SK-N-SH (cell line): ENCODE measurements around the gene MSX1. TPM values are rescaled to one million over a fixed set of nuclear protein-coding genes. Genes with fewer than 3 reads are reported as not detected.
A peak's percentile ranks its signal among the peaks of the same experiment; 100 is the strongest.

Experiments
- CTCF ChIA-PET: fragments of 300-600, 350-600 bp; formaldehyde crosslinking; extraction: SDS; loops from one replicate; lab custom pipeline; 2021; lab: Yijun Ruan, JAX
- POLR2A ChIA-PET: fragments of 350-600 bp; sonication (Branson Sonifier 250); formaldehyde crosslinking; extraction: SDS; loops from one replicate; lab custom pipeline; 2020; ENCODE audit warnings: antibody characterized with exemption, inconsistent platforms; lab: Yijun Ruan, JAX
- DNase-seq: peaks from one replicate; pipeline ENCODE4 v3.0.0; 2012
- H2AFZ ChIP-seq: fragments of 200-600 bp; sonication (generic); 2 replicates; pipeline ENCODE4 v1.8.1; 2016; ENCODE audit warnings: antibody characterized with exemption, mild to moderate bottlenecking, low read depth
- H3F3A ChIP-seq: fragments of 200-600 bp; sonication (generic); replicated peaks from 2 replicates; pipeline ENCODE3; 2016; ENCODE audit warnings: antibody characterized with exemption, mild to moderate bottlenecking; ENCODE audit not compliant: insufficient read depth
- H3K27ac ChIP-seq, 2 experiments: fragments of 200-500 bp in 1 of 2; fragments of 200-600 bp in 1 of 2; sonication (Bioruptor generic) in 1 of 2; sonication (generic), shearing (Covaris generic) in 1 of 2; 2 replicates each; pipeline versions ENCODE4 v1.5.1 to v1.6.1; 2014 to 2016; ENCODE audit warnings: low read depth in 2 of 2, inconsistent platforms in 1 of 2, low read length in 1 of 2, mild to moderate bottlenecking in 1 of 2, mixed read lengths in 1 of 2
- H3K27me3 ChIP-seq: fragments of 200-600 bp; sonication (generic), shearing (Covaris generic); 2 replicates; pipeline ENCODE4 v1.6.1; 2016; ENCODE audit warnings: mixed run types; ENCODE audit not compliant: insufficient read depth
- H3K36me3 ChIP-seq, 2 experiments: fragments of 200-500 bp in 1 of 2; fragments of 200-600 bp in 1 of 2; sonication (Bioruptor generic) in 1 of 2; sonication (generic) in 1 of 2; replicated peaks in 1 of 2; 2 replicates each; pipeline versions ENCODE3 to v1.5.1; 2014 to 2016; ENCODE audit warnings: low read length in 1 of 2, mild to moderate bottlenecking in 1 of 2; ENCODE audit not compliant: insufficient read depth in 2 of 2, control insufficient read depth in 1 of 2
- H3K4me1 ChIP-seq, 2 experiments: fragments of 200-500 bp in 1 of 2; fragments of 200-600 bp in 1 of 2; sonication (Bioruptor generic) in 1 of 2; sonication (generic), shearing (Covaris generic) in 1 of 2; 2 replicates each; pipeline versions ENCODE4 v1.5.1 to v1.6.1; 2014 to 2016; ENCODE audit warnings: low read depth in 1 of 2, low read length in 1 of 2, mixed run types in 1 of 2; ENCODE audit not compliant: insufficient read depth in 2 of 2, control insufficient read depth in 1 of 2
- H3K4me2 ChIP-seq: fragments of 200-600 bp; sonication (generic), shearing (Covaris generic); 2 replicates; pipeline ENCODE4 v1.6.1; 2017; ENCODE audit warnings: mixed run types
- H3K4me3 ChIP-seq, 2 experiments: fragments of 200-500 bp in 1 of 2; fragments of 200-600 bp in 1 of 2; sonication (Bioruptor generic) in 1 of 2; sonication (generic), shearing (Covaris generic) in 1 of 2; 2 replicates each; pipeline versions ENCODE4 v1.5.1 to v1.8.1; 2014 to 2016; ENCODE audit warnings: low read depth in 2 of 2, inconsistent platforms in 1 of 2, low read length in 1 of 2, mild to moderate bottlenecking in 1 of 2, mixed read lengths in 1 of 2, moderate library complexity in 1 of 2
- H3K79me2 ChIP-seq: fragments of 200-600 bp; sonication (generic); 2 replicates; pipeline ENCODE4 v1.8.1; 2017; ENCODE audit warnings: mild to moderate bottlenecking; ENCODE audit not compliant: insufficient read depth
- H3K9ac ChIP-seq: fragments of 200-600 bp; sonication (generic); 2 replicates; pipeline ENCODE4 v1.6.1; 2017; ENCODE audit warnings: mixed run types
- H3K9me2 ChIP-seq: fragments of 200-600 bp; sonication (generic); 2 replicates; pipeline ENCODE4 v1.6.1; 2017; ENCODE audit warnings: mixed run types
- H3K9me3 ChIP-seq: fragments of 200-600 bp; sonication (generic); 2 replicates; pipeline ENCODE4 v1.6.1; 2017; ENCODE audit warnings: mixed run types, mild to moderate bottlenecking, moderate library complexity
- H4K20me1 ChIP-seq: fragments of 200-600 bp; sonication (generic); 2 replicates; pipeline ENCODE4 v1.6.1; 2017; ENCODE audit warnings: mild to moderate bottlenecking, mixed run types; ENCODE audit not compliant: insufficient read depth
- EP300 ChIP-seq, 2 experiments: IDR thresholded peaks; 2 replicates each; pipeline versions ENCODE4 v1.4.0 to v1.6.1; 2012; ENCODE audit warnings: borderline replicate concordance in 1 of 2, low read depth in 1 of 2, low read length in 1 of 2
- EZH2phosphoT487 ChIP-seq: fragments of 200-600 bp; sonication (generic); IDR thresholded peaks from 2 replicates; pipeline ENCODE4 v1.6.1; 2017; ENCODE audit warnings: low read depth, mixed run types, mild to moderate bottlenecking, antibody characterized with exemption, moderate library complexity, borderline replicate concordance
- FOSL2 ChIP-seq: IDR thresholded peaks from 2 replicates; pipeline ENCODE4 v1.4.0; 2012; ENCODE audit warnings: low read depth, mild to moderate bottlenecking, moderate library complexity, borderline replicate concordance
- FOXM1 ChIP-seq: IDR thresholded peaks from 2 replicates; pipeline ENCODE4 v1.4.0; 2012; ENCODE audit warnings: low read depth, mild to moderate bottlenecking
- GABPA ChIP-seq: IDR thresholded peaks from 2 replicates; pipeline ENCODE4 v1.4.0; 2012; ENCODE audit warnings: low read depth, mild to moderate bottlenecking
- GATA2 ChIP-seq: sonication (generic); formaldehyde crosslinking; IDR thresholded peaks from 2 replicates; pipeline ENCODE4 v1.5.0; 2020; ENCODE audit warnings: mild to moderate bottlenecking, missing genetic modification reagents
- IRF3 ChIP-seq: fragments of 150-350 bp; IDR thresholded peaks from 2 replicates; pipeline ENCODE4 v1.6.1; 2016; ENCODE audit warnings: mild to moderate bottlenecking, low read depth, low read length
- MEF2A ChIP-seq: IDR thresholded peaks from 2 replicates; pipeline ENCODE4 v1.4.0; 2012; ENCODE audit warnings: low read depth, borderline replicate concordance
- NFIC ChIP-seq: IDR thresholded peaks from 2 replicates; pipeline ENCODE4 v1.4.0; 2012; ENCODE audit warnings: borderline replicate concordance
- PBX3 ChIP-seq: IDR thresholded peaks from 2 replicates; pipeline ENCODE4; 2012
- RAD21 ChIP-seq: IDR thresholded peaks from 2 replicates; pipeline ENCODE4 v1.6.1; 2012; ENCODE audit warnings: mild to moderate bottlenecking, low read length
- RCOR1 ChIP-seq: fragments of 150-350 bp; IDR thresholded peaks from 2 replicates; pipeline ENCODE4 v1.6.1; 2017; ENCODE audit warnings: antibody characterized with exemption, low read length
- RXRA ChIP-seq: IDR thresholded peaks from 2 replicates; pipeline ENCODE4 v1.4.0; 2012; ENCODE audit warnings: low read depth, mild to moderate bottlenecking, borderline replicate concordance
- TEAD4 ChIP-seq: IDR thresholded peaks from 2 replicates; pipeline ENCODE4 v1.4.0; 2012; ENCODE audit warnings: mild to moderate bottlenecking, borderline replicate concordance; ENCODE audit not compliant: insufficient read depth
- USF2 ChIP-seq: fragments of 150-350 bp; IDR thresholded peaks from 2 replicates; pipeline ENCODE4 v1.6.1; 2017; ENCODE audit warnings: antibody characterized with exemption, low read length, low read depth, borderline replicate concordance
- ZBTB33 ChIP-seq: IDR thresholded peaks from 2 replicates; pipeline ENCODE4 v1.4.0; 2012; ENCODE audit warnings: low read depth, borderline replicate concordance
- WGBS: methylation state at CpG from one replicate; pipeline ENCODE4 v1.1.6; 2017; ENCODE audit warnings: low lambda C conversion rate; 5-methylcytosine and 5-hydroxymethylcytosine counted together
- polyA plus RNA-seq, 3 experiments: library from polyadenylated mRNA; depleted of rRNA; stranded (reverse); fragments of >200 nt; gene quantifications; 2 replicates each; pipeline ENCODE4 v1.2.3, GENCODE V29; 2012

The MSX1 gene
- polyA plus RNA-seq, 1 of the 3 experiments (the other 2 are of a cell fraction), result 2.1 TPM

GRCh38 chr4:4861390-4862018 lies 2.0 kb downstream of the MSX1 start:
- Histone ChIP-seq H3K9ac (no peak overlapping the region), H3K4me2 (peak overlapping the region; percentile 81), H3K9me2 (no peaks in the 10 kb centered on the region), H3K36me3 (no peaks in the 10 kb centered on the region), H3K79me2 (no peaks in the 10 kb centered on the region), H3K9me3 (no peaks in the 10 kb centered on the region), H3K27me3 (peaks cover 77% of the 10 kb centered on the region), H3F3A (no peaks in the 10 kb centered on the region), H4K20me1 (peaks cover 12% of the 10 kb centered on the region; the same call in 1 of the 2 replicates), H3K4me3 (peak overlapping the region; percentile 47 to 63; a peak in 3 of 4 replicates), H3K4me1 (peaks cover 0 to 11% of the 10 kb centered on the region in 2 experiments; a peak in 1 of 4 replicates), H3K27ac (no peak overlapping the region), H2AFZ (no peak overlapping the region)
- 21% methylated on average over 21 of the region's 21 CpGs for WGBS
- CTCF ChIA-PET, result interaction anchor here (0.6 to 0.8 kb wide), 3 partner anchors 85 to 184 kb away, joined by 3 read pairs; no protein-coding TSS in a partner anchor
- DNase-seq, result no peak
- TF ChIP-seq RXRA (no peak), USF2 (no peak), RCOR1 (no peak)
- POLR2A ChIA-PET, result no interaction called here

GRCh38 chr4:4862071-4862551 lies 2.6 kb downstream of the MSX1 start:
- H3F3A ChIP-seq, result no peaks in the 10 kb centered on the region
- H2AFZ ChIP-seq, result no peak overlapping the region
- H3K4me2 ChIP-seq, result no peak overlapping the region
- H3K9me3 ChIP-seq, result no peaks in the 10 kb centered on the region
- peaks cover 0 to 11% of the 10 kb centered on the region in 2 experiments; a peak in 1 of 4 replicates for H3K4me1 ChIP-seq
- CTCF ChIA-PET, result interaction anchor here (0.8 to 1.2 kb wide), 2 partner anchors 9 to 86 kb away, joined by 3 read pairs; no protein-coding TSS in a partner anchor
- no peaks in the 10 kb centered on the region for H3K9me2 ChIP-seq
- H3K27ac ChIP-seq, result no peak overlapping the region
- no peaks in the 10 kb centered on the region for H3K79me2 ChIP-seq
- H3K36me3 ChIP-seq, result no peaks in the 10 kb centered on the region
- WGBS, result 37% methylated on average over 15 of the region's 16 CpGs
- peaks cover 12% of the 10 kb centered on the region; the same call in 1 of the 2 replicates for H4K20me1 ChIP-seq
- no peak overlapping the region for H3K9ac ChIP-seq
- POLR2A ChIA-PET, result no interaction called here
- no peak overlapping the region for H3K4me3 ChIP-seq
- H3K27me3 ChIP-seq, result peaks cover 78% of the 10 kb centered on the region
- no peak for DNase-seq
- no peak for TF ChIP-seq ZBTB33
- TF ChIP-seq TEAD4, result no peak
- TF ChIP-seq FOXM1, result no peak
- TF ChIP-seq EZH2phosphoT487, result no peak
- TF ChIP-seq RXRA, result no peak
- no peak for TF ChIP-seq PBX3
- no peak for TF ChIP-seq GABPA
- TF ChIP-seq NFIC, result no peak
- TF ChIP-seq EP300 (IDR thresholded peaks at IDR 0.05; ENCODE audit: borderline replicate concordance in 1 of 2, low read depth in 1 of 2, low read length in 1 of 2), result no peak
- TF ChIP-seq FOSL2, result no peak
- TF ChIP-seq RAD21, result no peak
- TF ChIP-seq IRF3, result no peak
- TF ChIP-seq MEF2A, result no peak
- no peak for TF ChIP-seq USF2
- no peak for TF ChIP-seq GATA2 (CRISPR knock-in tag)
